Measurements from ENCODE around the gene HAPLN1.
"Not testable (repeated sequence)": the region's sequence is repeated elsewhere in the genome, so short reads cannot be mapped to it uniquely, and the experiment has no call there.

Gene HAPLN1

DNA sequence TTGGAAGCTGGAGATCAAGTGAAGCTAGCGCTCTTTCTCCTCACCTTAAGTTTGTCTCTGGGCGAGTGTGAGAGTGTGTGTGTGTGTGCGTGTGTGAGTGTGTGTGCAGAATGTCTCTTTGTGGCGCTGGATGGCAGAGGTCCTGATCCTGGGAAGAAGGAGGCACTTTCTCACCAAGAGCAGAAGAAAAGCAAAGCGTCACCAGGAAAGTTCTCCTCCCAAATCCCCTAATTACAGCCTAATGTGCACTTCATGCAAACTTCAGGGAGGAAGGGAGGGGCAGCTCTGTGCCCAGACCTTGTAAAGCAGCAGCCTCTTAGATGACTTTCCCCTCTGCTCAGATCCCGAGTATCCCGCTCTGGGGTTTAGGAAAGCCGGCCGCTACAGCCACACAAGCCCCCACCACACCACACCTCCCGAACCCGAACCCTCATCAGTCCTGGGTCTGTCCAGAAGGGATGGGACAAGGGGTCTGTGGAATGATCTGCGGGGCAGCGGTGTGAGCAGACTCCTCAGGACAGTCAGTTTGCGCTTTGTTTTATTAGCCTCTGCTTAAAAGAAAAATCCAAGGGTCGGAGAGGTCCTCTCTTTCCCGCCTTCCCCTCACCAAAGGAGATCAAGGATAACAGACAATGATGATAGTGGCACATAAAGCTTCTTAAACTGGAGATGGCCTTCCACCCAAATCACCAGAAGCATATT lies at the start of gene HAPLN1:
TSS of gene HAPLN1 (minus strand) at position 20 of the 702 bp plus-strand sequence. CDS start 47,332 bp downstream, outside the sequence.
- DNase-seq (ENCODE audit: low read depth in 2 of 2), result no peak

DNA sequence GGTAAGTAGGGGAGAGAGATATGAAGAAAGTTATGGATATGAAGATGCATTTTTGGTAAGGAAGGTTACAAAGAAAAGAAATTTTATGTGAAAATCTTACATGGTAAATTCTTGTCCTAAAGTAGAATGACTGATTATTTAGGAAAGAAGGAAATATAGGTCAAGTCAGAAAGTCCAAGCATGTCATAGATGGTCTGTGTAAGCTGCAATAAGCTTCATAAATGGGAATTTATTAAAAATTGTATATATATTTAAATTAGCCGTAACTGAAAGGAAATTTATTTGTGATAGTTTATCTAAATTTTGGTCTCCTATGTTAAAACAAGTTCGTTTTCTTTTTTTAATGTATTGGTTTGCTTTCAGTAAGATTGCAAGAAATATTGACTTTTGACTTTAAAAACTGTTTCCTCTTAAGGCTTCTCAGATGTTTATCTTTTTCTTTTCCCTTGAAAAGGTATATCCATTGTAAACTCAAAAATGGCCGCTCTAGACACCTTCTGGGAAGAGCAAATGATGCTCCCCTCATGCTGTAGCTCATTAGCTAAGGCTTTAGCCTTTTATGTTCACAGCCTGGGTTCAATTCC lies 46.8 kb upstream of the HAPLN1 start:
- no peak for DNase-seq (ENCODE audit: low read depth in 2 of 2)

DNA sequence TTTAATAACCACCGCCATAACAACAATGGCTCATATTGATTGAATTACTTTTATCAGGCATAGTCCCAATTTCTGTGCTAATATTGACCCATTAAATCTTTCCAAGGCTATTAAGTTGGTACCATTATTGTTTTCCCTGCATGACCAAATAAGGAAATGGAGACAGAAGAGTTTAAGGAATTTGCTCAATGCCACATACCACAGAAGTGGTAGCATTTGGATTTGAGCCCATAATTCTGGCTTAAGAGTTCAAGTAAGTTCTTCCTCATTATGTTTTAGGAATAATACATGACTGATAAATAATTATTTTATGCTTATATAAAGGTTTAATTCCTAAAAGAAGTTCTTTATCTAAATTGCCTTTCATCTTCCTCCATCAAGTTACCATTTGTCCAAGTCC lies 43.4 kb upstream of the HAPLN1 start:
- no peak for DNase-seq (ENCODE audit: low read depth in 2 of 2)

GRCh38 chr5:83760579-83760978 lies 39.9 kb upstream of the HAPLN1 start:
- DNase-seq (ENCODE audit: low read depth in 2 of 2), result no peak

DNA sequence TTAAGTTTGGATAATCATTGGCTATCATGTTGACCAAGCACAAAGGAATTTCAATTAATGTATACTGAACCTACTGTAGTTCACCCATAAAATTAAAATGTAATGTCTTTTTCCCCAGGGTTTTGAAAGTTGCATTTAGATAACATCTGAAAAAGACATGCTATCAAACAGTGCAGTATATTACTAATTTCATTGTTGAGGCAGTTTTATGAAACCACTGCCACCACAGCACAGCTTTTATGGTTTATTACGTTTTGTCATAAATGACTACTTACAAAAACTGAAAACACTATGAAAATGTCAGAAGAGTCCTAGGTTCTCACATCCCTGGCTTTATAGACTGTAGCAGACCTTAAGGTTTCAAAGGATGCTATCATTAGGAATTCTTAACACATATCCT lies 32.0 kb upstream of the HAPLN1 start:
- no peak for DNase-seq (ENCODE audit: low read depth in 2 of 2)

DNA sequence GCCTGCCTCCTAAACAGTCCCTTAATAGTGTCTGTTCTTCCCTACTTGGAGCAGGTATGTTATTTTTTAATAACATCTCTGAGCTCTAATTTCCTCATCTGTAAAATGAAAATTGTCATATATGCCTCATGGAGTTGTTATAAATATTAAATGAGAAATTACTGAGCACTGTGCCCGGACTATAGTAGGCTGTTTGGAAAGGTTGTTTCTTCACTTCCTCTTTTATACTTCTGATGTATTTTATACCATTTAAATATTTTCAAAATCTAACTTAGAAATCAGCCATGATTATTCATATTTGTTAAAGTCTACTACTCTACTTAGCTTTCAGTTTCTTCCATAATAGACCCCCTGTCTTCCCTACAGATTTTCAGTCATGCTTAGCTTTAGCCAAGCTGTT lies 30.5 kb upstream of the HAPLN1 start:
- DNase-seq (ENCODE audit: low read depth in 2 of 2), result no peak

- DNase-seq (ENCODE audit: low read depth in 2 of 2), result no peak
Measured at GRCh38 chr5:83750749-83751148, 30.1 kb upstream of the HAPLN1 start.

DNA sequence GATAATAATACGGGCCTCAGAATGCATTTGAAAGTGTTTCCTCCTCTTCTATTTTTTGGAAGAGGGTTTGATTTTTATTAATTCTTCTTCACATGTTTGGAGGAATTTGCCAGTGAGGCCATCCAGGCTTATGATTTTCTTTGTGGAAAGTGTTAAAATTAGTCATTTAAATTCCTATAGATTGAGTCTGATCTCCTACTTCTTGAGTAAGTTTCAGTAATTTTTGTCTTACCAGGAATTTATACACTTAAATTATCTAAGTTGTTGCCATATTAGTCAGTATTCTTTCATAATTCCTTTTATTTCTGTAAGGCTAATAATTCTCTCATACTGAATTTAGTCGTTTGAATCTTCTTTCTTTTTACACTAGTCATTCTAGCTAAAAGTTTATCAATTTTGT lies 25.2 kb upstream of the HAPLN1 start:
- DNase-seq (ENCODE audit: low read depth in 2 of 2), result no peak

- no peak for DNase-seq (ENCODE audit: low read depth in 2 of 2)
Measured at GRCh38 chr5:83744821-83745220, 24.2 kb upstream of the HAPLN1 start.

GRCh38 chr5:83742089-83742488 lies 21.4 kb upstream of the HAPLN1 start:
- no peak for DNase-seq (ENCODE audit: low read depth in 2 of 2)

DNA sequence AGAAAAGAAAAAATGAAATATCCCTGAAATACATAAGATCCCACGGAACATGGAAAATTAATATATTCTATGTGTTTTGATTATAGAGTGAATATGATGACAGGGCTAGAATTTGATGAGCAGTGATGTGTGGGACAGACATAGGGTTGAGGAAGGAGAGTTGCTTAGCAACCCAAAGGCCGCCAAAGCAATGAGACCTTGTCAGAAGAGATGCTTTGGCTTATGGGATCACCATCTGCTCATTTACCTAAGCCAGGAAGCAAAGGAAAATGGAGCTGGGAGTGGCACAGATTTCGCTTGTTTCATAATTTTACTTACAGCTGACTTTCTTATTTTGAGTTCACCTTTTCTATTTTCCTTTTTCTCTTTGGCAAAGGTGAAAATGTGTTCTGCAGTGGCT lies 20.9 kb upstream of the HAPLN1 start:
- no peak for DNase-seq (ENCODE audit: low read depth in 2 of 2)

GRCh38 chr5:83740741-83741140 lies 20.1 kb upstream of the HAPLN1 start:
- DNase-seq (ENCODE audit: low read depth in 2 of 2), result no peak

GRCh38 chr5:83736169-83736568 lies 15.5 kb upstream of the HAPLN1 start:
- DNase-seq (ENCODE audit: low read depth in 2 of 2), result not testable (repeated sequence)

DNA sequence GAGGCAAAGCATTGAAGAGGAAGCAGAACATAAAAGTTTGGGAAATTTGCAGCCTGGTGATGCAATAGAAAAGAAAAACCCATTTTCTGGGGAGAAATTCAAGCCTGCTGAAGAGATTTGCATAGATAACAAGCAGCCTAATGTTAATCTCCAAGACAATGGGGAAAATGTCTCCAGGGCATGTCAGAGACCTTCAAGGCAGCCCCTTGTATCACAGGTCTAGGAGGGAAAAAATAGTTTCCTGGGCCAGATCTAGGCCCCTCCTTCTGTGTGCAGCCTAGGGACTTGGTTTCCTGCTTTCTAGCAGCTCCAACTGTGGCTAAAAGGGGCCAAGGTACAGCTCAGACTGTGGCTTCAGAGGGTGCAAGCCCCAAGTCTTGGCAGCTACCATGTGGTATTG lies 14.4 kb upstream of the HAPLN1 start:
- not testable (repeated sequence) for DNase-seq (ENCODE audit: low read depth in 2 of 2)

GRCh38 chr5:83731638-83732037 lies 11.0 kb upstream of the HAPLN1 start:
- DNase-seq (ENCODE audit: low read depth in 2 of 2), result no peak

DNA sequence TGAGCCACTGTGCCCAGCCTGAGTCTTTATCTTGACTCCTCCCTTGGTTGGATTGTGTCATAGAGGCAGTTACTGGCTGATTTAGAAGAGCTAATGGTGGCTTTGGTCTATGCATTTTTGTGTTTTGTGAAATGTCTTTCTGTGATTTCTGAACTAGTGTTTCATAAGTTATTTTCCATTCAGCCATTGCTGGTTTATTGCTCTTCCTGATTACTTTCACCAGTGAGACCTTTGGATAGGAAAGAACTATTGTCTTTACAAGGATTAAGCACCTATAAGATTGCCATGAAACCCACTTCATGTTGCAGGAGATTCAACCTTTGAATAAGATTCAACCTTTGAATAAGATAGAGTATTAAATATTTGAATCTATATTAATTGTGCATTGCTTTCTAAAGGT lies 8.7 kb upstream of the HAPLN1 start:
- no peak for DNase-seq (ENCODE audit: low read depth in 2 of 2)

DNA sequence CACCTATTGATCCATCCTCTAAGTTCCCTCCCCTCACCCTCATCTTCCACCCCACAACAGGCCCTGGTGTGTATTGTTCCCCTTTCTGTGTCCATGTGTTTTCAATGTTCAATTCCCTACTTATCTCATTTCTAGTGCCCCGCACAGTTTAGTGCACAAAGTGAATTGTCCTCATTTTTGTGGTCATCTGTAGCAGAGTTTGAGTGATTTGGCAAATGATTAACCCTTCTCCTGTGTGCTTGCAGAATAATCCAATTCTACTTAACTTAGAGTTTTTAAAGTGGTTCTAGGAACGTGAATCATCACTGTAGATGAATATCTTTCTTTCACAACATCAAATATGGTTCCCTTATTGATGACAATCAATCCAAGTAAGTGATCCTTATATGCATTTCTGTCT lies 6.3 kb upstream of the HAPLN1 start:
- DNase-seq (ENCODE audit: low read depth in 2 of 2), result no peak

DNA sequence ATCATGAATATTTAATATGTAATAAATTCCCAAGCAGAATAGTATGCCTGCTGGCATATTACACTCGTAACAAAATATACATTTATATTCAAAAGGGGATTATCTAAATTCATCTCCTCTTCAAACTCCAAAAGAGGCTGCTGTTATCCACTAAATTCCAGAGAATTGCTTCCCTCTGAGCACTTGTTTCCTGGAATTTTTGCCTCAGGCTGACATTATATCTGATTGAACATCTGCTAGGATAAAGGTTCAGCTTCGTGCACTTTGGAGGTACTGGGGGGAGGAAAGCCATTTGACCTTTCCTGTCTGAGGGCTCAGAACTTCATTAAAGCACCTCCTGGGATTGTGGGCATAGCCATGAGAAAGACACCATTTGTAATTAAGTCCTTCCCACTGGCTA lies 4.3 kb upstream of the HAPLN1 start:
- no peak for DNase-seq (ENCODE audit: low read depth in 2 of 2)

- no peak for DNase-seq (ENCODE audit: low read depth in 2 of 2)
Measured at GRCh38 chr5:83724001-83724400, 3.3 kb upstream of the HAPLN1 start.

DNA sequence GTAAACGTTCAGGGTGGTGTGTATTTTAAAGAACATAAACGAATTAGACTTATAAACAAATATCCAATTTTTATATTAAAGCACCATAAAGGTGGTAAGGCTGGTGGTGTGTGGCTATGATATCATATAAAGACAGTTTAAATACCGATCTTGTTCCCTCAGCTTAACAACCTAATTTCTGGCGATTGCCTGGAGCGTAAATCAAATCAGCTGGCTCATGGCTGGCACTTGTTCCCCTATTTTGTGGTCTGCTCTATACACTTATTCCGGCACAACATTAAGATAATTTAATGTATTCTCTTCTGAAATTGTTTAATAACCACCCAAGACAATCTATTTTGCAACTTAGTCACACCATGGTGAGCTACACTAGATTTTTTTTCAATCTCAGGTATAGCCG lies 2.4 kb upstream of the HAPLN1 start:
- DNase-seq (ENCODE audit: low read depth in 2 of 2), result no peak

- DNase-seq (ENCODE audit: low read depth in 2 of 2), result peak in 1 of 2 donors; percentile 3
Measured at GRCh38 chr5:83721953-83722901, 1.6 kb upstream of the HAPLN1 start.

DNA sequence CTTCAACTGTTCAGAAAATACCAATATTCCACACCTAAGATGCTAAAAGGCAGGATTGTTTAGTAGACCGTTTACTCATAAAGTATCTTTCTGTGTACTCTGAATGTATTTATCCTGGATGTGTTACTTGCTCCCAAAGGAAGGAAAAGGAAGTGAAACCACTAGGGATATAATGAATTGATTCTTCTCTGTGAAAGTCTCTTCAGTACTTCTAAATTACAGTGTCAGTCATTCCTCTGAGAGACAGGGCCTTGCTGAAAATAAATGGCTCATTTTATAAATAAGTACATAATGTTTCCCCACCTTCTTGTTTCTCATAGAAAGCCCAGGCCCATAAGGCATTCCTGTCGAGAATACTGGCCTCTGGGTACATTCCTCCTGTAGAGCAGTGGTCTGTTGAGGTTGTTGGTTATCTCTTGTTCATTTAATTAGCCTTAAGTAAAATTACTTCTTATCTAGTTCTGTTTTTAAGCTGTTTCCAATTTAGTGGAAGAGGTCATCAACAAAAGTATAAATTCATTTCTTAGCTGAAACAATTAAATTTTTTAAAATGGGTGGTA lies 1.6 kb downstream of the HAPLN1 start:
- DNase-seq (ENCODE audit: low read depth in 2 of 2), result no peak

Data from stimulated activated CD8-positive, alpha-beta memory T cell treated with anti-CD3 and anti-CD28 coated beads, Interleukin-15, amount 100 ng/mL, for 48 hours (primary cell).